DMS153 treated with DMSO at 0.1 percent for 48 hours (cell line): ENCODE data around the gene UMPS.
"Not testable (repeated sequence)": the region's sequence is repeated elsewhere in the genome, so short reads cannot be mapped to it uniquely, and the experiment has no call there.

Source experiments
- DNase-seq: peaks from one replicate; lab custom pipeline; 2025; ENCODE audit not compliant: unreplicated experiment; lab: John Stamatoyannopoulos, UW

UMPS gene

GRCh38 chr3:124707223-124707622 lies 23.0 kb upstream of the UMPS start:
- not testable (repeated sequence) for DNase-seq

GRCh38 chr3:124707656-124708062 lies 22.6 kb upstream of the UMPS start:
- DNase-seq = no peak

- no peak for DNase-seq
Measured at GRCh38 chr3:124714223-124714853, 15.9 kb upstream of the UMPS start.

GRCh38 chr3:124722589-124722988 lies 7.7 kb upstream of the UMPS start:
- DNase-seq = no peak

- DNase-seq = no peak
Measured at GRCh38 chr3:124730941-124731297, 667 bp downstream of the UMPS start.

GRCh38 chr3:124731760-124732159 lies 1.5 kb downstream of the UMPS start:
- no peak for DNase-seq

GRCh38 chr3:124741027-124741426 lies 10.8 kb downstream of the UMPS start:
- DNase-seq = no peak

GRCh38 chr3:124745756-124746155 lies 15.5 kb downstream of the UMPS start:
- no peak for DNase-seq

GRCh38 chr3:124747111-124747981 lies 17.1 kb downstream of the UMPS start:
- no peak for DNase-seq

- DNase-seq = no peak
Measured at GRCh38 chr3:124748560-124749198, 18.4 kb downstream of the UMPS start.

GRCh38 chr3:124749877-124750276 lies 19.6 kb downstream of the UMPS start:
- not testable (repeated sequence) for DNase-seq

- DNase-seq = no peak
Measured at GRCh38 chr3:124751501-124751900, 21.2 kb downstream of the UMPS start.

- no peak for DNase-seq
Measured at GRCh38 chr3:124752051-124752450, 21.8 kb downstream of the UMPS start.

- DNase-seq = not testable (repeated sequence)
Measured at GRCh38 chr3:124757926-124758325, 27.7 kb downstream of the UMPS start.

- DNase-seq = no peak
Measured at GRCh38 chr3:124758851-124759635, 28.8 kb downstream of the UMPS start.

- DNase-seq = no peak
Measured at GRCh38 chr3:124759666-124760401, 29.6 kb downstream of the UMPS start.

- no peak for DNase-seq
Measured at GRCh38 chr3:124760601-124761000, 30.3 kb downstream of the UMPS start.

- peak; percentile 56 for DNase-seq
Measured at GRCh38 chr3:124761250-124761796, 31.1 kb downstream of the UMPS start.

- no peak for DNase-seq
Measured at GRCh38 chr3:124761935-124762660, 31.8 kb downstream of the UMPS start.

- no peak for DNase-seq
Measured at GRCh38 chr3:124762661-124763011, 32.4 kb downstream of the UMPS start.
